ENCODE results near the gene FYCO1. TPM values are rescaled to one million over a fixed set of nuclear protein-coding genes. Genes with fewer than 3 reads are reported as not detected.
"Not testable (repeated sequence)": the region's sequence is repeated elsewhere in the genome, so short reads cannot be mapped to it uniquely, and the experiment has no call there.

Gene FYCO1
- total RNA-seq, 4 donors from 2014 or later: 35.8 to 51.2 (median 43.8) TPM

DNA sequence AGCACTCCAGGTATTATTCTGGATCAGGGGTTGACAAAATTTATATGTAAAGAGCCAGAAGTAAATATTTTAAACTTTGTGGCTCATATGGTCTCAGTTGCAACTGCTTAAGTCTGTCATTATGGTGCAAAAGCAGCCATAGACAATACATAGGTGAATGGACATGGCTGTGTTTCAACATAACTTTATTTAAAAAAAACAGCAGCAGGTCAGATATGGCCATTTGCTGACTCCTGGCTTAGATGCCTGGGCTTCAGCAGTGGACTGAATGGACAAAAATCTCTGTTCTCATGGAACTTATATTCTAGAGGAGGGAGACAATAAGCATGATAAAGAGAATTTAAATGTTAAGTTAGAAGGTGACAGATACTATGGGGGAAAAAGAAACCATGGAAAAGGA lies 11.7 kb upstream of the FYCO1 start:
- peak overlapping the region in 2 of 4 donors; percentile 25 to 29 for H3K27ac ChIP-seq

DNA sequence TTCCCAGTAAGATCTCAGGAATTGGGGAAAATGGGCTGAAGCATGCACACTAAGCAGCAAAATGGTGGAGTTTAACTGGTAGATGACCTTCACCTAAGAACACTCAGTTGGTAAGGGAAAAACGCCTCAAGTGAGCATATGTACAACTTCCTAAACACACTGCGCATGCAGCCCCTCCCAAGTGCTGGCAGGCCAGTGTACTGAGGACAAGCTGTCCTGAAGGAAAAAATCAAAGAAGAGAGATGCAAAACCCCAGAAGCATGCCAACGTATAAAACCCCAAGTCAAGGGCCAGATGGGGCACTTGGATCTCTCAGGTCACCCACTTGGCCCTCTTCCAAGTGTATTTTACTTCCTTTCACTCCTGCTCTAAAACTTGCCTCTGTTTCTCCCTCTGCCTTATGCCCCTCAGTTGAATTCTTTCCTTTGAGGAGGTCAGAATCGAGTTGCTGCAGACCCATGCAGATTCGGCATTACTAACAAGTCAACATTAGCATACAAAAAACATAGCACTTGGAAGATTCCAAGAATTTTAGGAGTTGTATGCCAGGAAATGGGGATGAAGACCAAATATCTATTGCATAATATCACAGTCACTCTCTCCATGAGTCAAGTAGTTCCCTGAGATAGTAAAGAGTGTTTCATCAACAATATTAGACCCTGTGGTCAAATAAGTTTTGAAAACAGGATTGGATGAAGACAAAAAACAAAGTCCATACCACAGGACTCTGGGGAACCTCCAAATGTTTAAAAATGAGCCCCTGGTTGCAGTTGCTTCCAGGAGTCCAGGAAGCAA lies 10.8 kb upstream of the FYCO1 start:
- H3K9me3 ChIP-seq: no peaks in the 10 kb centered on the region
- DNase-seq: no peak
- no peak for TF ChIP-seq POLR2A (IDR thresholded peaks at IDR 0.05)
- no peak for TF ChIP-seq CTCF (IDR thresholded peaks at IDR 0.05)
- H3K4me3 ChIP-seq: no peak overlapping the region
- peak overlapping the region; percentile 25 to 50 (median 36) for H3K27ac ChIP-seq
- H3K4me1 ChIP-seq: no peaks in the 10 kb centered on the region
- H3K36me3 ChIP-seq: no peaks in the 10 kb centered on the region
- H3K27me3 ChIP-seq: no peaks in the 10 kb centered on the region

More for the DNA sequence above, 11.7 kb upstream of the FYCO1 start:
- Histone ChIP-seq H3K4me3 (no peak overlapping the region), H3K27me3 (no peaks in the 10 kb centered on the region), H3K36me3 (no peaks in the 10 kb centered on the region), H3K4me1 (no peaks in the 10 kb centered on the region), H3K9me3 (no peaks in the 10 kb centered on the region)
- DNase-seq: no peak
- TF ChIP-seq CTCF (IDR thresholded peaks at IDR 0.05) (no peak), POLR2A (IDR thresholded peaks at IDR 0.05) (no peak)

DNA sequence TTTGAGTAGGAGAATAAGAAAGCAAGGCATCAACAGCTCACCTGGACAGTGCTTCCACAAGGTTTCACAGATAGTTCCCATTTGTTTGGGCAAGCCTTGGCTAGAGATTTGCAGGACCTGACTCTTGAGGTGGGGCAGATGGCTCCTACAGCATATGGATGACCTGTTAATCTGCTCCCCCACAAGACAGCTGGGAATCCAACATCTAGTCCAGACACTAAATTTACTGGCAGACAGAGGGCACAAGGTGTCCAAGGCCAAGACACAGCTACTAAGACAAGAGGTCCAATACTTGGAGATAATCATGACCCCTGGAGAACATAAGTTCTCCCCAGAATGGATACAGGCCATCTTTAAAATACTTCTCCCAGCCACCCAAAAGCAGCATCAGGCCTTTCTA lies 8.1 kb upstream of the FYCO1 start:
- H3K36me3 ChIP-seq, DNase-seq, H3K4me3 ChIP-seq, H3K27me3 ChIP-seq, H3K9me3 ChIP-seq, H3K4me1 ChIP-seq, H3K27ac ChIP-seq: not testable (repeated sequence)

- no peak overlapping the region for H3K27ac ChIP-seq
- TF ChIP-seq POLR2A (IDR thresholded peaks at IDR 0.05): no peak
- no peak for TF ChIP-seq CTCF (IDR thresholded peaks at IDR 0.05)
- DNase-seq: no peak
- H3K36me3 ChIP-seq: no peaks in the 10 kb centered on the region
- no peaks in the 10 kb centered on the region for H3K27me3 ChIP-seq
- H3K9me3 ChIP-seq: no peaks in the 10 kb centered on the region
- H3K4me3 ChIP-seq: no peak overlapping the region
- H3K4me1 ChIP-seq: peaks cover 0 to 3% (median 1%) of the 10 kb centered on the region in 4 donors
Measured at GRCh38 chr3:46001178-46001577, 5.6 kb upstream of the FYCO1 start.

DNA sequence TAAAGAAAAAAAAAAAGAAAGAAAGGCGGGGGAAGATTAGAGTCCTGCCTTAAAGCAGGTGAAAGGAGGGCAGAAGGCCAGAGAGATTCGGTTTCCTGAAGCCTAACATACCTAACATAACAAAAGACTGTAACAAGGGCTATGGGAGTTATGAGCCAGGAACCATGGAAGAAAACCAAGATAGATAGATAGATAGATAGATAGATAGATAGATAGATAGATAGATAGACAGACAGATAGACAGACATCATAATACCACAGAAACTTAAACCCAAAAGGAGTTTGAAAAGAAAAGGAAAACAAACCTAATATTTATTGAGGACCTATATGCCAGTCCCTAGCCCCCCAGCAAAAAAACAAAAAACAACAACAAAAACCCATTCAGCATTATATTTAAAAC lies 2.3 kb upstream of the FYCO1 start:
- Histone ChIP-seq H3K4me3 (no peak overlapping the region), H3K27me3 (no peaks in the 10 kb centered on the region), H3K27ac (no peak overlapping the region), H3K36me3 (no peaks in the 10 kb centered on the region), H3K9me3 (no peaks in the 10 kb centered on the region), H3K4me1 (peaks cover 0 to 24% (median 9%) of the 10 kb centered on the region in 4 donors)
- TF ChIP-seq CTCF (IDR thresholded peaks at IDR 0.05) (no peak), POLR2A (IDR thresholded peaks at IDR 0.05) (no peak)
- no peak for DNase-seq

GRCh38 chr3:45997499-45997898 lies 1.9 kb upstream of the FYCO1 start:
- H3K27me3 ChIP-seq, DNase-seq, H3K9me3 ChIP-seq, H3K27ac ChIP-seq, H3K4me3 ChIP-seq, H3K36me3 ChIP-seq: not testable (repeated sequence)
- H3K4me1 ChIP-seq: peaks cover 0 to 29% (median 13%) of the 10 kb centered on the region in 4 donors

Measured in Peyer's patch (tissue), 4 donors.